H9 (cell line): ENCODE data around the gene KLHDC9. TPM values are rescaled to one million over a fixed set of nuclear protein-coding genes. Genes with fewer than 3 reads are reported as not detected.
"Not testable (repeated sequence)": the region's sequence is repeated elsewhere in the genome, so short reads cannot be mapped to it uniquely, and the experiment has no call there.

Experiments
- DNase-seq: peaks from one replicate; pipeline ENCODE4 v3.0.0-alpha.2; 2017
- H2AFZ ChIP-seq: one replicate; pipeline ENCODE4 v1.6.1; 2013; ENCODE audit warnings: mild to moderate bottlenecking, low read length, control low read depth, moderate library complexity
- H2AK5ac ChIP-seq: 2 replicates; pipeline ENCODE4 v1.6.1; 2013; ENCODE audit warnings: low read length, control low read depth, mixed read lengths; ENCODE audit not compliant: insufficient read length
- H2BK120ac ChIP-seq: one replicate; pipeline ENCODE4 v1.6.1; 2013; ENCODE audit warnings: low read depth, mild to moderate bottlenecking, low read length, control low read depth, inconsistent platforms; ENCODE audit not compliant: poor library complexity, severe bottlenecking
- H2BK12ac ChIP-seq: 2 replicates; pipeline ENCODE4 v1.6.1; 2013; ENCODE audit warnings: low read length, control low read depth, mixed read lengths, low read depth; ENCODE audit not compliant: insufficient read length
- H2BK15ac ChIP-seq: 2 replicates; pipeline ENCODE4 v1.6.1; 2013; ENCODE audit warnings: low read depth, low read length, control low read depth
- H2BK20ac ChIP-seq: one replicate; pipeline ENCODE4 v1.6.1; 2013; ENCODE audit warnings: low read depth, mild to moderate bottlenecking, low read length, control low read depth, inconsistent platforms; ENCODE audit not compliant: poor library complexity, severe bottlenecking
- H2BK5ac ChIP-seq: 2 replicates; pipeline ENCODE4 v1.6.1; 2013; ENCODE audit warnings: low read length, control low read depth, mixed read lengths; ENCODE audit not compliant: insufficient read length
- H3K14ac ChIP-seq: 2 replicates; pipeline ENCODE4 v1.6.1; 2013; ENCODE audit warnings: low read length, control low read depth; ENCODE audit not compliant: insufficient read depth
- H3K18ac ChIP-seq: 2 replicates; pipeline ENCODE4 v1.6.1; 2013; ENCODE audit warnings: low read depth, mild to moderate bottlenecking, mixed read lengths, low read length, control low read depth; ENCODE audit not compliant: insufficient read length
- H3K23ac ChIP-seq: 2 replicates; pipeline ENCODE4 v1.6.1; 2013; ENCODE audit warnings: low read length, control low read depth, mixed read lengths, low read depth; ENCODE audit not compliant: insufficient read length
- H3K23me2 ChIP-seq: 2 replicates; pipeline ENCODE4 v1.6.1; 2013; ENCODE audit warnings: low read depth, mild to moderate bottlenecking, mixed read lengths, low read length, control low read depth; ENCODE audit not compliant: insufficient read length, poor library complexity, severe bottlenecking
- H3K27ac ChIP-seq: 2 replicates; pipeline ENCODE4 v1.5.1; 2013; ENCODE audit warnings: low read length, control low read depth, mixed read lengths, low read depth; ENCODE audit not compliant: insufficient read length
- H3K27me3 ChIP-seq: 2 replicates; pipeline ENCODE4 v1.6.1; 2013; ENCODE audit warnings: low read length, control low read depth, inconsistent platforms; ENCODE audit not compliant: insufficient read depth
- H3K4ac ChIP-seq: 2 replicates; pipeline ENCODE4 v1.6.1; 2013; ENCODE audit warnings: low read depth, mild to moderate bottlenecking, control low read depth, inconsistent platforms, low read length, moderate library complexity
- H3K4me1 ChIP-seq: 2 replicates; pipeline ENCODE4 v1.6.1; 2013; ENCODE audit warnings: low read length, control low read depth, inconsistent platforms; ENCODE audit not compliant: insufficient read depth
- H3K4me2 ChIP-seq: 2 replicates; pipeline ENCODE4 v1.6.1; 2013; ENCODE audit warnings: low read length, control low read depth, mixed read lengths; ENCODE audit not compliant: insufficient read length, insufficient read depth
- H3K56ac ChIP-seq: 2 replicates; pipeline ENCODE4 v1.6.1; 2013; ENCODE audit warnings: low read depth, mild to moderate bottlenecking, mixed read lengths, low read length, control low read depth; ENCODE audit not compliant: insufficient read length
- H3K79me1 ChIP-seq: 2 replicates; pipeline ENCODE4 v1.6.1; 2013; ENCODE audit warnings: low read depth, mild to moderate bottlenecking, moderate library complexity, low read length, control low read depth, inconsistent platforms; ENCODE audit not compliant: insufficient read depth, poor library complexity, severe bottlenecking
- H3K79me2 ChIP-seq: 2 replicates; pipeline ENCODE4 v1.6.1; 2013; ENCODE audit warnings: low read length, control low read depth, inconsistent platforms; ENCODE audit not compliant: insufficient read depth
- H3K9ac ChIP-seq: 2 replicates; pipeline ENCODE4 v1.6.1; 2013; ENCODE audit warnings: low read length, control low read depth, mixed read lengths; ENCODE audit not compliant: insufficient read length; ENCODE audit errors: extremely low read depth
- H3K9me3 ChIP-seq: one replicate; pipeline ENCODE4 v1.6.1; 2013; ENCODE audit warnings: low read depth, low read length, inconsistent platforms; ENCODE audit not compliant: control insufficient read depth
- H3T11ph ChIP-seq: one replicate; pipeline ENCODE4 v1.6.1; 2013; ENCODE audit warnings: mild to moderate bottlenecking, low read length, control low read depth, inconsistent platforms
- H4K20me1 ChIP-seq: one replicate; pipeline ENCODE4 v1.6.1; 2013; ENCODE audit not compliant: control insufficient read depth, insufficient read length, insufficient read depth
- H4K5ac ChIP-seq: 2 replicates; pipeline ENCODE4 v1.6.1; 2013; ENCODE audit warnings: low read depth, mild to moderate bottlenecking, mixed read lengths, low read length, control low read depth; ENCODE audit not compliant: insufficient read length
- H4K8ac ChIP-seq: replicated peaks from 2 replicates; pipeline ENCODE4 v1.6.1; 2013; ENCODE audit warnings: low read length, control low read depth, mixed read lengths, low read depth; ENCODE audit not compliant: insufficient read length
- H4K91ac ChIP-seq: 2 replicates; pipeline ENCODE4 v1.6.1; 2013; ENCODE audit warnings: low read depth, mild to moderate bottlenecking, moderate library complexity, mixed read lengths, low read length, control low read depth; ENCODE audit not compliant: insufficient read length
- H3K27ac Mint-ChIP-seq, 3 experiments: 2 replicates in 2 of 3; 3 replicates in 1 of 3; pipeline ENCODE4 v1.8.0; 2020 to 2021; ENCODE audit warnings: mixed read lengths in 3 of 3, mild to moderate bottlenecking in 1 of 3, moderate library complexity in 1 of 3
- H3K27me3 Mint-ChIP-seq: 2 replicates; pipeline ENCODE4 v1.8.0; 2021; ENCODE audit warnings: low read depth, mild to moderate bottlenecking, moderate library complexity, mixed read lengths
- H3K36me3 Mint-ChIP-seq, 3 experiments: 2 replicates in 2 of 3; 3 replicates in 1 of 3; pipeline ENCODE4 v1.8.0; 2020 to 2021; ENCODE audit warnings: low read depth in 3 of 3, mixed read lengths in 3 of 3; ENCODE audit not compliant: insufficient read depth in 1 of 3
- H3K4me1 Mint-ChIP-seq, 2 experiments: 2 replicates each; pipeline ENCODE4 v1.8.0; 2020; ENCODE audit warnings: mixed read lengths in 2 of 2
- H3K4me3 Mint-ChIP-seq, 2 experiments: 2 replicates in 1 of 2; 3 replicates in 1 of 2; pipeline ENCODE4 v1.8.0; 2020 to 2021; ENCODE audit warnings: mild to moderate bottlenecking in 2 of 2, mixed read lengths in 2 of 2, moderate library complexity in 1 of 2
- H3K9me3 Mint-ChIP-seq, 2 experiments: 2 replicates in 1 of 2; 3 replicates in 1 of 2; pipeline ENCODE4 v1.8.0; 2020; ENCODE audit warnings: mild to moderate bottlenecking in 2 of 2, mixed read lengths in 2 of 2, moderate library complexity in 1 of 2
- WGBS: extraction: QIAGEN DNeasy Blood & Tissue Kit; methylation state at CpG from one replicate; pipeline ENCODE4 v1.1.7; 2013; ENCODE audit warnings: missing lambda C conversion rate, low lambda C conversion rate, mixed read lengths; ENCODE audit not compliant: insufficient read length; ENCODE audit errors: extremely low coverage; 5-methylcytosine and 5-hydroxymethylcytosine counted together
- total RNA-seq: library from RNA; stranded (reverse); gene quantifications from 2 replicates; pipeline ENCODE4 v1.2.1, GENCODE V29; 2021

The KLHDC9 gene
- total RNA-seq, 1 experiment from 2014 or later: 6.6 TPM

DNA sequence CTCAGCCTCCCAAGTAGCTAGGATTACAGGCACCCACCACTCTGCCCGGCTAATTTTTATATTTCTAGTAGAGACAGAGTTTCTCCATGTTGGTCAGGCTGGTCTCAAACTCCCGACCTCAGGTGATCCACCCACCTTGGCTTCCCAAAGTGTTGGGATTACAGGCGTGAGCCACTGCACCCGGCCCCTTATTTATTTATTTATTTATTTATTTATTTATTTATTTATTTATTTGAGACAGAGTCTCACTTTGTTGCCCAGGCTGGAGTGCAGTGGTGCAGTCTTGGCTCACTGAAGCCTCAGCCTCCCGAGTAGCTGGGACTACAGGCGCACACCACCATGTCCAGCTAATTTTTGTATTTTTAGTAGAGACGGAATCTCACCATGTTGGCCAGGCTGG is 32.5 kb upstream of the KLHDC9 start:
- not testable (repeated sequence) for H3K27ac Mint-ChIP-seq, DNase-seq, H3K23ac ChIP-seq, H3K14ac ChIP-seq, H3K27me3 ChIP-seq, H2AK5ac ChIP-seq, H2BK20ac ChIP-seq, H2BK12ac ChIP-seq, H3K79me1 ChIP-seq, H3K4me1 ChIP-seq, H3K23me2 ChIP-seq, H3K79me2 ChIP-seq, H3K4me3 Mint-ChIP-seq, H3K27ac ChIP-seq, H2BK5ac ChIP-seq, H3T11ph ChIP-seq, H2BK120ac ChIP-seq, H4K20me1 ChIP-seq, H3K56ac ChIP-seq, H3K4ac ChIP-seq, H2BK15ac ChIP-seq, H4K8ac ChIP-seq, H3K4me2 ChIP-seq, H3K36me3 Mint-ChIP-seq, H3K9me3 ChIP-seq, H4K91ac ChIP-seq, H3K18ac ChIP-seq, H2AFZ ChIP-seq, H3K9ac ChIP-seq, H3K9me3 Mint-ChIP-seq, H4K5ac ChIP-seq
- H3K27me3 Mint-ChIP-seq: peaks cover 15% of the 10 kb centered on the region
- peaks cover 16 to 19% of the 10 kb centered on the region in 2 experiments for H3K4me1 Mint-ChIP-seq
- WGBS: no CpG with 5 or more reads among the region's 7 CpGs
